ENCODE results near the gene TSPAN4.

DNA sequence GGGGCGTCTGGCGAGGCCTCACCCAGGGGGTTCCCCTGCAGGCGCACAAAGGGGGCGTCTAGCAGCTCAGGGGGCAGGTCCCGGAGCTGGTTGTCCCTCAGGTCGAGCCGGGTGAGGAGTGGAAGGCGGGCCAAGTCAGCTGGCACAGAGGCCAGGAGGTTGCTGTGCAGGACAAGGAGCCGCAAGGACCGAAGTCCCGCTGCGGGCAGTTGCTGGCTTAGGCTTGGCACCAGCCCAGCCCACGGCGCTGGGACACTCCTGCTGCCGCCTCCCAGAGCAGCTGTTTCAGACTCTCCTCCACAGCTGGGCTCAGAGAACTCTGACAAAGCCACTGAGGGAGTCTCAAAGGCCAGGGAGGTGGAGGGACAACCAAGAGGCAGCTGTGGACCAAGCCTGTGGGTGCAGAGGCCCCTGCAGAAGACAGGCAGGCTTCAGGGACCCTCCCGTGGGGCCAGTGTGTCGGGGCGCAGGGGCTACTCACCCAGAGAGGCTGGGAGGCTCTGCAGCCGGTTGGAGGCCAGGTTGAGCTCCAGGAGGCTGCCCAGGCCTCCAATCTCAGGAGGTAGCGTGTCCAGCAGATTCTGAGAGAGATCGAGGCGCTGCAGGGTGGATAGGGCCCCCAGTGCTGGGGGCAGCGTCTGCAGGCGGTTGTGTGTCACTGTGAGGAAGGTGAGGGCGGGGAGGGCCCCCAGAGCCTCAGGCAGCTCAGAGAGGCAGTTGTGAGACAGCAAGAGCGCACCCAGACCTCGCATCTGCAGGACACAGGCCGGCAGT, 39.8 kb upstream of the TSPAN4 start:
- TF ChIP-seq, protein P1, sequence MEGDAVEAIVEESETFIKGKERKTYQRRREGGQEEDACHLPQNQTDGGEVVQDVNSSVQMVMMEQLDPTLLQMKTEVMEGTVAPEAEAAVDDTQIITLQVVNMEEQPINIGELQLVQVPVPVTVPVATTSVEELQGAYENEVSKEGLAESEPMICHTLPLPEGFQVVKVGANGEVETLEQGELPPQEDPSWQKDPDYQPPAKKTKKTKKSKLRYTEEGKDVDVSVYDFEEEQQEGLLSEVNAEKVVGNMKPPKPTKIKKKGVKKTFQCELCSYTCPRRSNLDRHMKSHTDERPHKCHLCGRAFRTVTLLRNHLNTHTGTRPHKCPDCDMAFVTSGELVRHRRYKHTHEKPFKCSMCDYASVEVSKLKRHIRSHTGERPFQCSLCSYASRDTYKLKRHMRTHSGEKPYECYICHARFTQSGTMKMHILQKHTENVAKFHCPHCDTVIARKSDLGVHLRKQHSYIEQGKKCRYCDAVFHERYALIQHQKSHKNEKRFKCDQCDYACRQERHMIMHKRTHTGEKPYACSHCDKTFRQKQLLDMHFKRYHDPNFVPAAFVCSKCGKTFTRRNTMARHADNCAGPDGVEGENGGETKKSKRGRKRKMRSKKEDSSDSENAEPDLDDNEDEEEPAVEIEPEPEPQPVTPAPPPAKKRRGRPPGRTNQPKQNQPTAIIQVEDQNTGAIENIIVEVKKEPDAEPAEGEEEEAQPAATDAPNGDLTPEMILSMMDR (IDR thresholded peaks at IDR 0.05), result no peak
- no peak for TF ChIP-seq POLR2A (IDR thresholded peaks at IDR 0.05)

Data from lower leg skin (tissue), 3 donors.